ENCODE data around the gene DIAPH1. TPM values are rescaled to one million over a fixed set of nuclear protein-coding genes. Genes with fewer than 3 reads are reported as not detected.

The DIAPH1 gene
- total RNA-seq, 1 experiment from 2014 or later: 157 TPM

DNA sequence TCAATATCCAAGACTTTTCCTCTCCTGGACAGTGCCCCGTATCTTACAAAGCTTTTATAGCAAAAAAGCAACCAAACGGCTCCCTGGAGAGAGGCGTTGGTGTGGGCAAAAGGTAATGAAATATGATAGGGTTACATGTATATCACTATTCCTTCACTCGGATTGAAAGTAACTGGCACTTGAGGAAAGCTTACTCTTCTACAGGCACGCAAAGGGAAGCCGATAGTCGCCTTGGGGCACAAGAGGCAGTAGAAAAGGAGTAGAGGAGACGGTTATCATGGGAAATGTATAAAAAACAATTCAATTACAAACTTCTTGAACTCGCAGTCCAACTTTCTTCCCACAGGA lies 1.1 kb downstream of the DIAPH1 start:
- peaks cover 14% of the 10 kb centered on the region for H3K36me3 ChIP-seq (ENCODE audit: low read depth)
- ChIA-PET CTCF (interaction anchor here (0.5 to 1.7 kb wide), 7 partner anchors 19 to 1900 kb away, joined by 3 to 17 read pairs (median 3); no protein-coding TSS in a partner anchor), POLR2A (ENCODE audit: unreplicated experiment) (interaction anchor here (0.6 kb wide), 1 partner anchor 298 kb away, joined by 6 read pairs; no protein-coding TSS in a partner anchor)
- peaks cover 18% of the 10 kb centered on the region for H3K4me1 ChIP-seq (replicated peaks; ENCODE audit: insufficient read depth)
- peak overlapping the region; percentile 77 for H3K27ac ChIP-seq
- H4K20me1 ChIP-seq (ENCODE audit: insufficient read depth): peaks cover 37% of the 10 kb centered on the region
- TF ChIP-seq EZH2 (IDR thresholded peaks at IDR 0.05; ENCODE audit: low read depth): no peak
- TF ChIP-seq, protein P1, sequence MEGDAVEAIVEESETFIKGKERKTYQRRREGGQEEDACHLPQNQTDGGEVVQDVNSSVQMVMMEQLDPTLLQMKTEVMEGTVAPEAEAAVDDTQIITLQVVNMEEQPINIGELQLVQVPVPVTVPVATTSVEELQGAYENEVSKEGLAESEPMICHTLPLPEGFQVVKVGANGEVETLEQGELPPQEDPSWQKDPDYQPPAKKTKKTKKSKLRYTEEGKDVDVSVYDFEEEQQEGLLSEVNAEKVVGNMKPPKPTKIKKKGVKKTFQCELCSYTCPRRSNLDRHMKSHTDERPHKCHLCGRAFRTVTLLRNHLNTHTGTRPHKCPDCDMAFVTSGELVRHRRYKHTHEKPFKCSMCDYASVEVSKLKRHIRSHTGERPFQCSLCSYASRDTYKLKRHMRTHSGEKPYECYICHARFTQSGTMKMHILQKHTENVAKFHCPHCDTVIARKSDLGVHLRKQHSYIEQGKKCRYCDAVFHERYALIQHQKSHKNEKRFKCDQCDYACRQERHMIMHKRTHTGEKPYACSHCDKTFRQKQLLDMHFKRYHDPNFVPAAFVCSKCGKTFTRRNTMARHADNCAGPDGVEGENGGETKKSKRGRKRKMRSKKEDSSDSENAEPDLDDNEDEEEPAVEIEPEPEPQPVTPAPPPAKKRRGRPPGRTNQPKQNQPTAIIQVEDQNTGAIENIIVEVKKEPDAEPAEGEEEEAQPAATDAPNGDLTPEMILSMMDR (conservative IDR thresholded peaks at IDR 0.05): 0 out of 2 replicates have a peak, but pooled peaks have one; percentile 18
- no peaks in the 10 kb centered on the region for H3K27me3 ChIP-seq (ENCODE audit: insufficient read depth, low read depth)
- no peaks in the 10 kb centered on the region for H3K9me2 ChIP-seq (ENCODE audit: insufficient read depth)
- peak overlapping the region; percentile 75 for H2AFZ ChIP-seq
- H3F3A ChIP-seq (ENCODE audit: insufficient read depth, low read depth): peaks cover 43% of the 10 kb centered on the region
- H3K79me2 ChIP-seq (ENCODE audit: low read depth): peaks cover 52% of the 10 kb centered on the region
- peak overlapping the region; percentile 91 for H3K4me2 ChIP-seq
- TSS peak; percentile 44 for BruUV-seq (replicated peaks)
- H3K4me3 ChIP-seq: peak overlapping the region; percentile 85
- no peaks in the 10 kb centered on the region for H3K9me3 ChIP-seq (ENCODE audit: insufficient read depth, low read depth)
- DNase-seq: peak in 1 of 2 experiments; percentile 44
- intact Hi-C loops (cut with micrococcal nuclease; ENCODE audit: unreplicated experiment): loop anchor here (2.0 kb wide), 1 partner anchor 613 kb away; no protein-coding TSS in a partner anchor

DNA sequence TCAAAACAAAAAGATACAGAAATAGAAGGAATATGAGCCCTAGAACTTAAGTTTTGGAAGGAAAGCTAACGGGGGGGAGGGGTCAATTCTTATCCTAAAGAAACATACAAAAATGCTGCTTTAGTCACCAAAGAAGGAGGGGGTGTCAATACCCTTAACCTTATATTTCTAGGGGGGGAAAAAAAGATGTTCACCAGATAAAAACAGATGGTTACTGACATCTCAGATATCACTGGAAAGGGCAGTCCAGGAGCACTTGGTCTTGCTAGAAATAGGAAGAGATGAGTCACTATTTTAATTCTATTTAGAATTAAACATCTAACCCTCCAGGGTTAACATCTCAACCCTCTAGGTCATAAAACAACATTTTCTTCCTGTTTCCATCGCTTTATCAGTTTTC lies 1.7 kb downstream of the DIAPH1 start:
- H3K27me3 ChIP-seq (ENCODE audit: insufficient read depth, low read depth): no peaks in the 10 kb centered on the region
- POLR2A ChIA-PET (ENCODE audit: unreplicated experiment): interaction anchor here (0.6 to 0.7 kb wide), 2 partner anchors 13 to 1132 kb away, joined by 5 to 16 read pairs; no protein-coding TSS in a partner anchor
- H3K9me2 ChIP-seq (ENCODE audit: insufficient read depth): no peaks in the 10 kb centered on the region
- peaks cover 41% of the 10 kb centered on the region for H3F3A ChIP-seq (ENCODE audit: insufficient read depth, low read depth)
- intact Hi-C loops (cut with micrococcal nuclease; ENCODE audit: unreplicated experiment): no loop called here
- no peak overlapping the region for H2AFZ ChIP-seq
- CTCF ChIA-PET: interaction anchor here (0.5 to 1.2 kb wide), 6 partner anchors 19 to 1900 kb away, joined by 3 to 17 read pairs (median 3); no protein-coding TSS in a partner anchor
- peaks cover 18% of the 10 kb centered on the region for H3K4me1 ChIP-seq (replicated peaks; ENCODE audit: insufficient read depth)
- no peak for DNase-seq
- H3K9me3 ChIP-seq (ENCODE audit: insufficient read depth, low read depth): no peaks in the 10 kb centered on the region
- peak overlapping the region; percentile 91 for H3K4me2 ChIP-seq
- TF ChIP-seq EZH2 (IDR thresholded peaks at IDR 0.05; ENCODE audit: low read depth): no peak
- TF ChIP-seq, protein P1 (conservative IDR thresholded peaks at IDR 0.05): no peak
- BruUV-seq (replicated peaks): no TSS peak
- H4K20me1 ChIP-seq (ENCODE audit: insufficient read depth): peaks cover 37% of the 10 kb centered on the region
- peak overlapping the region; percentile 77 for H3K27ac ChIP-seq
- peak overlapping the region; percentile 85 for H3K4me3 ChIP-seq
- peaks cover 57% of the 10 kb centered on the region for H3K79me2 ChIP-seq (ENCODE audit: low read depth)
- H3K36me3 ChIP-seq (ENCODE audit: low read depth): peaks cover 14% of the 10 kb centered on the region

DNA sequence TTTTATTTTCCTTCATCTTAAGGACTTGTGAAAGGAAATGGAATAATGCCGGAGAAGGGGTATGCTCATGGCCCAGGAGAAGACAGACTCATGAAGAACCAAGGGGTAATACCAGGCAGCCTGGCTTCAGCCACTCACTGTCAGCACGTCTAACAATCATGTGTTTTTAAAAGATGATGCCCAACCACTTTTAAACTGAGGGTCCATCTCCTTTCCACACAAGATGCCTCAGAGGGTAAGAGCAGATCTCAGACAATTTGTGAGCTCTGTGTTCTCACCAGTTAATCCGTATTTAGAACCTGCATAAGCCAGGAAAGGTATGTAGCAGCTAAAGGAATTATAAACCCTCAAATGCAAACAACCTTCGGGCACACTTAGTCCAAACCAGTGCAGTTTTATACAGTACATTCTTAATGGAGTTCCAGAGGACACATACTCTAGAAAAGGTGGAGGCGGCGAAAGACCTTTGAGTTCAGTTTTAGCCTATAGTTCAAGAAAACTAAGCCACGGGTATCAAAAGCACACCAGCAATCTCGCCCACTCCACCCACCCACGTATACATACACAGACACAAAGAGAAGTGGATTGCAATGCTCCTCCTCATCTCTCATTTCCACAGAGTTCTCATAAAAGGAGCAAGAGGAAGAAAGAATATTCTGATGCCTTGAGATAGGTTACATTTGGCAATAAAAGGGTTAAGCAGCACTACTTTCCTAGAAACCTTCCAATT lies 2.6 kb downstream of the DIAPH1 start:
- no peak for DNase-seq
- Histone ChIP-seq H2AFZ (no peak overlapping the region), H3K4me1 (replicated peaks; ENCODE audit: insufficient read depth) (peaks cover 18% of the 10 kb centered on the region), H3K9me3 (ENCODE audit: insufficient read depth, low read depth) (no peaks in the 10 kb centered on the region), H3K4me3 (no peak overlapping the region), H3F3A (ENCODE audit: insufficient read depth, low read depth) (peaks cover 37% of the 10 kb centered on the region), H3K36me3 (ENCODE audit: low read depth) (peaks cover 14% of the 10 kb centered on the region), H3K4me2 (peak overlapping the region; percentile 91), H3K79me2 (ENCODE audit: low read depth) (peaks cover 66% of the 10 kb centered on the region), H4K20me1 (ENCODE audit: insufficient read depth) (peaks cover 37% of the 10 kb centered on the region), H3K9me2 (ENCODE audit: insufficient read depth) (no peaks in the 10 kb centered on the region), H3K27me3 (ENCODE audit: insufficient read depth, low read depth) (no peaks in the 10 kb centered on the region), H3K27ac (no peak overlapping the region)
- no TSS peak for BruUV-seq (replicated peaks)
- POLR2A ChIA-PET (ENCODE audit: unreplicated experiment): interaction anchor here (0.6 to 0.7 kb wide), 2 partner anchors 12 to 1133 kb away, joined by 5 to 16 read pairs; no protein-coding TSS in a partner anchor
- CTCF ChIA-PET: no interaction called here
- TF ChIP-seq, protein P1 (conservative IDR thresholded peaks at IDR 0.05): no peak
- TF ChIP-seq EZH2 (IDR thresholded peaks at IDR 0.05; ENCODE audit: low read depth): no peak
- intact Hi-C loops (cut with micrococcal nuclease; ENCODE audit: unreplicated experiment): no loop called here

Data from PC-9 (cell line).